Right lobe of liver (tissue), 6 donors: Measurements from ENCODE around the gene SLC2A6. TPM values are rescaled to one million over a fixed set of nuclear protein-coding genes. Genes with fewer than 3 reads are reported as not detected.

Experiments used
- ATAC-seq, 4 donors: fragments of 200-7000 bp; cut with Tn5 transposase; one replicate each; pipeline ENCODE4 v1.9.1; 2020; ENCODE audit warnings: mild to moderate bottlenecking in 4 of 4, moderate library complexity in 4 of 4
- DNase-seq, 3 donors: peaks; one replicate each; pipeline ENCODE4 v3.0.0-alpha.2; 2020
- H3K27ac ChIP-seq, 3 donors: fragments of 200-600 bp; one replicate each; pipeline ENCODE4 v1.8.0; 2022
- H3K27me3 ChIP-seq, 2 donors: fragments of 200-600 bp; one replicate each; pipeline ENCODE4 v1.8.0; 2022
- H3K36me3 ChIP-seq, 4 donors: fragments of 200-600 bp; sonication (generic) in 1 of 4; one replicate each; pipeline versions ENCODE4 v1.5.1 to v1.8.0; 2017 to 2022; ENCODE audit warnings: control low read depth in 1 of 4
- H3K4me1 ChIP-seq, 4 donors: fragments of 200-600 bp; sonication (generic) in 1 of 4; one replicate each; pipeline versions ENCODE4 v1.5.1 to v1.8.0; 2017 to 2022; ENCODE audit warnings: control low read depth in 1 of 4
- H3K4me3 ChIP-seq, 3 donors: fragments of 200-600 bp; one replicate each; pipeline ENCODE4 v1.8.0; 2022
- H3K9me3 ChIP-seq, 4 donors: fragments of 200-600 bp; sonication (generic) in 1 of 4; one replicate each; pipeline versions ENCODE4 v1.5.1 to v1.8.0; 2017 to 2022; ENCODE audit warnings: control low read depth in 1 of 4
- POLR2A ChIP-seq: fragments of 450-650 bp; IDR thresholded peaks from one replicate; pipeline ENCODE4 v1.6.1; 2017; ENCODE audit warnings: antibody characterized with exemption, mild to moderate bottlenecking
- WGBS: methylation state at CpG from one replicate; pipeline ENCODE4 v1.1.6; 2018; ENCODE audit warnings: low coverage, low lambda C conversion rate; ENCODE audit not compliant: insufficient coverage; ENCODE audit errors: missing lambda C conversion rate; 5-methylcytosine and 5-hydroxymethylcytosine counted together
- intact Hi-C, 2 donors: fragments of 100-400 bp; cut with DNase I; formaldehyde crosslinking; loops; one replicate each; pipeline versions ENCODE4 v1.11.2 to v1.14.1; 2022
- total RNA-seq, 6 experiments: library from RNA; depleted of rRNA in 2 of 6; stranded (reverse); fragments of >200 nt in 2 of 6; fragmentation: NEBNext Ultra II Directional in 3 of 6; extraction: Animal tissue kit (Norgen Biotek cat#: 25700) in 3 of 6; gene quantifications; one replicate each; pipeline versions ENCODE4 v1.1.0 to v1.2.4, GENCODE V29; 2016 to 2023
- TF ChIP-seq, protein P1 (sequence below), 4 donors: fragments of 200-600 bp in 3 of 4; fragments of 450-650 bp in 1 of 4; IDR thresholded peaks; one replicate each; pipeline versions ENCODE4 v1.5.1 to v1.8.0; 2016 to 2022; ENCODE audit warnings: antibody characterized with exemption in 4 of 4, mild to moderate bottlenecking in 2 of 4
- donor health status: DM: no; HTN: yes; CAD: no.
- donor health status: DM: no; HTN: no; CAD: no.
- donor health status: DM: no; HTN: no; CAD: no.
- donor health status: DM: no; HTN: yes; CAD: no.
- donor health status: DM: no; HTN: yes; CAD: no.

Gene SLC2A6
- total RNA-seq, 6 experiments from 2014 or later = 0.88 to 6.8 (median 2.8) TPM

DNA sequence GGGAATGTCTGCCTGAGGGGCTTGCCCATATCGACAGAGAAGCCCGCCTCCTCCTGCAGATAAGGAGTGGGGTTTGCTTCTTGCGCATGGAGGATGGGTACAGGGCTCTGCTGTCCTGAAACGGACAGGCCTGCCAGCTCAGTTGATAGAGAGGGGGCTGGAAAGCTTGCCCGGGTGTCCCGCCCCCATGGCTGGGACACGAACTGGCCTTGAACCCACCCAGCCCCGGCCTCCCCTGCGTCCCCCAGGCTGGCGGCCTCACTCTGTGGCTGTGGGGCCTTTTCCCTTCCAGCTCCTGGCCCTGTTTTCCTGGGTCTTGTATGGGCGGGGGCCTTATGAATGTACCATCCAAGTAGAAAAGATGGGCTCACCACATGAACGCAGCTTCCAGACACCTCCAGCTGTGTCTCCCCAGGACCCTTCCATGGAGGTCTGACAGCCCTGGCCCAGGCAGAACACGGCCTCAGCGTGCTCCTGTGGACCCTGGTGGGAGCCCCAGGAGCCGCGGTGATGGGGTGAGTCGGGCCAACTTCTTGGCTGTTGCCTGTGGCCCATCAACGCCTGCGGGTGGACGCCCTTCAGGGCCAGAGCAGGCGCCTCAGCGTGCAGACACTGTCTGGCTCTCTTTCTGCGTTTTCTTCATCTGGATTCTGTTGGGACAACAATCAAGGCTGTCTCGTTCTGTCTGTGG lies 15.9 kb upstream of the SLC2A6 start:
- ATAC-seq (no peak), DNase-seq (peak in 1 of 3 donors; percentile 9)
- no peaks in the 10 kb centered on the region for H3K27me3 ChIP-seq
- no peaks in the 10 kb centered on the region for H3K9me3 ChIP-seq
- intact Hi-C loops = no loop called here
- no CpG with 5 or more reads among the region's 24 CpGs for WGBS
- H3K27ac ChIP-seq = no peak overlapping the region
- H3K4me1 ChIP-seq = peaks cover 0 to 6% (median 0%) of the 10 kb centered on the region in 4 donors
- no peak overlapping the region for H3K4me3 ChIP-seq
- no peaks in the 10 kb centered on the region for H3K36me3 ChIP-seq
- no peak for TF ChIP-seq POLR2A
- TF ChIP-seq, protein P1, sequence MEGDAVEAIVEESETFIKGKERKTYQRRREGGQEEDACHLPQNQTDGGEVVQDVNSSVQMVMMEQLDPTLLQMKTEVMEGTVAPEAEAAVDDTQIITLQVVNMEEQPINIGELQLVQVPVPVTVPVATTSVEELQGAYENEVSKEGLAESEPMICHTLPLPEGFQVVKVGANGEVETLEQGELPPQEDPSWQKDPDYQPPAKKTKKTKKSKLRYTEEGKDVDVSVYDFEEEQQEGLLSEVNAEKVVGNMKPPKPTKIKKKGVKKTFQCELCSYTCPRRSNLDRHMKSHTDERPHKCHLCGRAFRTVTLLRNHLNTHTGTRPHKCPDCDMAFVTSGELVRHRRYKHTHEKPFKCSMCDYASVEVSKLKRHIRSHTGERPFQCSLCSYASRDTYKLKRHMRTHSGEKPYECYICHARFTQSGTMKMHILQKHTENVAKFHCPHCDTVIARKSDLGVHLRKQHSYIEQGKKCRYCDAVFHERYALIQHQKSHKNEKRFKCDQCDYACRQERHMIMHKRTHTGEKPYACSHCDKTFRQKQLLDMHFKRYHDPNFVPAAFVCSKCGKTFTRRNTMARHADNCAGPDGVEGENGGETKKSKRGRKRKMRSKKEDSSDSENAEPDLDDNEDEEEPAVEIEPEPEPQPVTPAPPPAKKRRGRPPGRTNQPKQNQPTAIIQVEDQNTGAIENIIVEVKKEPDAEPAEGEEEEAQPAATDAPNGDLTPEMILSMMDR (IDR thresholded peaks at IDR 0.05) = no peak

DNA sequence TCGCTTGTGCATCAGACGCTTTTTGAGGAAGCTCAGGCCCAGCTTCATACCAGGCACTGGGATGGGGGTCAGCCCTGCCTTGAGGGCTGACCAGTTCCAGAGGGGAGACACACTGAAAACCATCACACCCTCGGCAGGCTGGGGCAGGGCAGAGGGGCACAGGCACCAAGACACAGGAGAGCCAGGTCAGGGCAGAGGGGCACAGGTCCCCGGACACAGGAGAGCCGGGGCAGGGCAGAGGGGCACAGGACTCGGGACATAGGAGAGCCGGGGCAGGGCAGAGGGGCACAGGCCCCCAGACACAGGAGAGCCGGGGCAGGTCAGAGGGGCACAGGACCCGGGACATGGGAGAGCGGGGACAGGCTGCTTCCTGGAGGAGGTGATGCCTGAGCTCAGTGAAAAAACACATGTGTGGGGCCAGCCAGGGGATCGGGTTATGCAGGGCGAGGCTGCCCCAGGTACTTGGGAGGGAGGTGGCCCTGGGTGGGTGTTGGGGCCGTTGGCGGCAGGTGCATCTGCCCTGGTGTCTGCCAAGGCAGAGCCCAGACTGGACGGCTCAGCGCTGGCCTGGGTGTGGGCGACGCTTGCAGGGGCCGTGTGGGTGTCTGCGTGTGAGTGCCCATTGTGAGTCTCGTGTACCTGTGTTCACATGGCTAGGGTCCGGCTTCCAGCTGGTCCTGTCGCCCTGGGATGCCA lies 15.1 kb upstream of the SLC2A6 start:
- TF ChIP-seq POLR2A = no peak
- TF ChIP-seq, protein P1 (IDR thresholded peaks at IDR 0.05) = no peak
- ATAC-seq (no peak), DNase-seq (peak in 1 of 3 donors; percentile 12)
- Histone ChIP-seq H3K36me3 (no peaks in the 10 kb centered on the region), H3K9me3 (no peaks in the 10 kb centered on the region), H3K4me1 (peaks cover 0 to under 1% (median 0%) of the 10 kb centered on the region in 4 donors), H3K27ac (no peak overlapping the region), H3K4me3 (no peak overlapping the region), H3K27me3 (no peaks in the 10 kb centered on the region)
- WGBS = 83% methylated on average over 5 of the region's 23 CpGs
- intact Hi-C loops = no loop called here

DNA sequence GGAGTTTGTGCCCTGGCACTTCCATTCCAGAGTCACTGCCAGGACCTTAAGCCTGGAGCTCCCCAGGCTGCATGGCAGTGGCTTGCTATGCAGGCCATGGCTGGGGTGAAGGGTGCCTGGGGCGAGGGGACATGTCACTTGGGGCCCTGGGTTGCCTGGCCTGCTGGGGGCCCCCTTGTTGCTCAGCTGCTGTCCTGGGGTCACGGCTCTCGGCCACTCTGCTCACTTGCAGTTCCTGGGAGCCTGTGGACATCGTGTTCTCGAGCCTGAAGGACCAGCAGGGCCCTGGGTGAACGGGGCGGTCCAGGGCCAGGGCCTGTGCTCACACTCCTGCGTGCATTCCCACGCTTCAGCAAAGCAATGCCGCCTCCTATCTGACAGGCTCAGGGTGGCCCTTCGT lies 14.5 kb upstream of the SLC2A6 start:
- intact Hi-C loops = no loop called here
- peak in 1 of 3 donors; percentile 12 for DNase-seq
- WGBS = no CpG with 5 or more reads among the region's 11 CpGs

DNA sequence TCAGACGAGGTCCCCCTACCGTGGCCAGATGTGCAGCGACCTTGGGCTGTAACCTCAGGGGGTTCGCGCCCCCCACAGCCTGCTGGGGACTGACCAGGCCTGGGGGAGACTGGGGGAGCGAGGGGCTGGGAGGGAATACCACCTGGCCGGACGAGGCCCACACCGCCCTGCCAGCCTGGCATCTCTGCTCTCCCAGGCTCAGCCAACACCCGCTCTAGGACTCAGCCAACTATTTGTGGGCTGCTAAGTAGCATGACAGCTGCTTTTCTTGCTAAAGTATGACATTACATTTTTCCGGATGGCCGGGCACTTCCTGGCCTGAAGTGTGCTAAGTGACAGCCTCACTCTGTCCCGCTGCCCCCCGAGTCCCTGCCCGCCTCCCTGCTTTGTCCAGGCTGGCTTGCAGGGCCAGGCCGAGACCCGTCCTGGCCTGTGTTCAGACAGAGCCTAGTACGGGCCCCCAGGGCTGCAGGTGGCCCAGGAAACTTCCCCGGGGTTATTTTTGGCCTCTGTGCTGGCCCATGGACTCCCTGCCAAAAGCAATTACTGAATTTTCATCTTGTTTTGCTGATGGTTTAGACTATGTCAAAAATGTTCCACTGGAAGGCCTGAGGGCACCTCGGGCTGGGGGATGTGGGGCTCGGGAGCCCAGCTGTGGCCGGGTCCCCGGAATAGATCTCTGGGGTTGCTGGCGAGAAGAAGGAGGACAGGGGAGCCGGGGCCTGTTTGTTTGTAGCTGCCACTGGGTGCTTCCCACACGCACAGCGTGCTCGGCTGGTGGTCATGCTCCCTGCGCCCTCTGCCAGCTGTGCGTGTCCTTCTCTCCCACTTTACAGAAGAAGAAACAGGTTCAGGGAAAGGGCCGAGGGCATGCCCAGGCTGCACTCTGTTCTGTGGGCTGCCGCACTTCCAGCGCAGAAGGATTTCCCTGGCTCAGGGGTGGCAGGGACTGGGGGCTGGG lies 13.4 kb upstream of the SLC2A6 start:
- TF ChIP-seq, protein P1 (IDR thresholded peaks at IDR 0.05) = no peak
- no peak for TF ChIP-seq POLR2A
- Histone ChIP-seq H3K27me3 (no peaks in the 10 kb centered on the region), H3K4me1 (no peaks in the 10 kb centered on the region), H3K9me3 (no peaks in the 10 kb centered on the region), H3K36me3 (no peaks in the 10 kb centered on the region), H3K27ac (no peak overlapping the region), H3K4me3 (no peak overlapping the region)
- no peak for ATAC-seq
- intact Hi-C loops = no loop called here
- 74% methylated on average over 7 of the region's 33 CpGs for WGBS
- peak in 1 of 3 donors; percentile 15 for DNase-seq

More for the DNA sequence above, 14.5 kb upstream of the SLC2A6 start:
- H3K27me3 ChIP-seq = no peaks in the 10 kb centered on the region
- TF ChIP-seq POLR2A = no peak
- TF ChIP-seq, protein P1 (IDR thresholded peaks at IDR 0.05) = no peak
- ATAC-seq = peak in 1 of 4 donors; percentile 16
- no peak overlapping the region for H3K4me3 ChIP-seq
- no peaks in the 10 kb centered on the region for H3K36me3 ChIP-seq
- no peaks in the 10 kb centered on the region for H3K9me3 ChIP-seq
- no peak overlapping the region for H3K27ac ChIP-seq
- H3K4me1 ChIP-seq = no peaks in the 10 kb centered on the region
